GM19035 (cell line): ENCODE data around the gene SULT6B1.

Experiments
- ATAC-seq: cut with Tn5 transposase; IDR thresholded peaks from one replicate; pipeline ENCODE4 v1.9.1; 2021; ENCODE audit not compliant: unreplicated experiment

The SULT6B1 gene

DNA sequence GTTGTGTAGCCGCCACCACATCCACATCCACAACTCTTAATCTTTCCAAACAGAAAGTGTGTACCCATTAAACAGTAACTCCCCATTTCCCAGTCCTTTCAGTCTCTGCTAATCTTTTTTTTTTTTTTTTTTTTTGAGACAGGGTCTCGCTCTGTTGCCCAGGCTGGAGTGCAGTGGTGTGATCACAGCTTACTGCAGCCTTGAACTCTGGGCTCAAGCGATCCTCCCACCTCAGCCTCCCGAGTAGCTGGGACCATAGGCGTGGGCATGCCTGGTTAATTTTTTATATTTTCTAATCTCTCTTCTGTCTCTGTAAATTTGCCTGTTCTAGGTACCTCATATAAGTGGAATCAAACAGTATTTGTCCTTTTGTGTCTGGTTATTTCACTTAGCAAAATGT is 35.2 kb downstream of the SULT6B1 start:
- no peak for ATAC-seq

GRCh38 chr2:37149626-37150322 is 38.7 kb downstream of the SULT6B1 start:
- no peak for ATAC-seq

- ATAC-seq: no peak
Observed at GRCh38 chr2:37148325-37148724, 40.1 kb downstream of the SULT6B1 start.

DNA sequence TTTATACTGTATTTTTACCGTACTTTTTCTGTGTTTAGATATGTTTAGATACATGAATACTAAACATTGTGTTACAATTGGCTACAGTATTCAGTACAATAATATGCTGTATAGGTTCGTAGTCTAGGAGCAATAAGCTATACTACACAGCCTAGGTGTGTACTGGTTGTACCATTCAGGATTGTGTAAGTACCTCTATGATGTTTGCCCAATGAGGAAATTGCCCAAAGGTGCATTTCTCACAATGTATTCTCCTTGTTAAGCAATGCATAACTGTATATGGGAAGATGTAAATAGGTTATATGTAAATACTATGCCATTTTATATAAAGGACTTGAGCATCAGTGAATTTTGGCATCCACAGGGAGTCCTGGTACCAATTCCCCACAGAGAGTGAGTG is 42.4 kb downstream of the SULT6B1 start:
- no peak for ATAC-seq

- no peak for ATAC-seq
Observed at GRCh38 chr2:37143974-37144373, 44.5 kb downstream of the SULT6B1 start.

- no peak for ATAC-seq
Observed at GRCh38 chr2:37142546-37142945, 45.9 kb downstream of the SULT6B1 start.

- ATAC-seq: no peak
Observed at GRCh38 chr2:37132914-37133313, 55.6 kb downstream of the SULT6B1 start.

GRCh38 chr2:37125416-37125815 is 63.1 kb downstream of the SULT6B1 start:
- ATAC-seq: no peak

- no peak for ATAC-seq
Observed at GRCh38 chr2:37119157-37119556, 69.3 kb downstream of the SULT6B1 start.
